Left forelimb (tissue), 1 donor: ENCODE measurements around the gene DENND4C.
"Not testable (repeated sequence)": the region's sequence is repeated elsewhere in the genome, so short reads cannot be mapped to it uniquely, and the experiment has no call there.

Source experiments
- DNase-seq: peaks from one replicate; pipeline ENCODE4 v3.0.0-alpha.2; 2018; ENCODE audit warnings: low spot score

The DENND4C gene

DNA sequence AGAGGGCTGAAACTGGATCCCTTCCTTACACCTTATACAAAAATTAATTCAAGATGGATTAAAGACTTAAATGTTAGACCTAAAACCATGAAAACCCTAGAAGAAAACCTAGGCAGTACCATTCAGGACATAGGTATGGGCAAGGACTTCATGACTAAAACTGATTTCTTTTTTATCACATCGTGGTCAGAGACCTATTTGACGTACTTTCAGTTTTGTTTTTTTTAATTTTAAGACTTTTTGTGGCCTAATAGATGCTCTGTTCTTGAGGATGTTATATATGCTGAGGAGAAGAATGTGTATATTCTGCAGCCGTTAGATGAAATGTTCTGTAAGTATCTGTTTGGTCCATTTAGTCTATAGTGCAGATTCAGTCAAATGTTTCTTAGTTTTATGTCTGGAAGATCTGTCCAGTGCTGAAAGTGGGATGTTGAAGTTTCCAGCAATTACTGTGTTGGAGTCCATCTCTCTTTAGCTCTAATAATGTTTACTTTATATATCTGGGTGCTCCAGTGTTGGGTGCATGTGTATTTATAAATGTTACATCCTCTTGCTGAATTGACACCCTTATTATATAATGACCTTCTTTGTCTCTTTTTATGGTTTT is 36.4 kb downstream of the DENND4C start:
- not testable (repeated sequence) for DNase-seq

GRCh38 chr9:19269582-19269981 is 39.1 kb downstream of the DENND4C start:
- DNase-seq, result no peak

- DNase-seq, result no peak
Observed at GRCh38 chr9:19270421-19270949, 40.0 kb downstream of the DENND4C start.

DNA sequence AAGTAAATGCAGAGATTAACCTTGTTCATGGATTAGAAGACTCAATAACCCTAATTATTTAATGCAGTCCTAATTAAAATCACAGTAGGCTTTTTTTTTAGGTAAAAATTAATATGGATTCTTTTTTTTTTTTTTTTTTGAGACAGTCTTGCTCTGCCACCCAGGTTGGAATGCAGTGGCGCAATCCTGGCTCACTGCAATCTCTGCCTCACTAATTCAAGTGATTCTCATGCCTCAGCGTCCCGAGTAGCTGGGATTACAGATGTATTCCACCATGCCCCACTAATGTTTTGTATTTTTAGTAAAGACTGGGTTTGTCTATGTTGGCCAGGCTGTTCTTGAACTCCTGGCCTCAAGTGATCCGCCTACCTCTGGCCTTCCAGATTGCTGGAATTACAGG is 40.6 kb downstream of the DENND4C start:
- DNase-seq, result no peak

GRCh38 chr9:19281801-19282200 is 51.3 kb downstream of the DENND4C start:
- no peak for DNase-seq

- DNase-seq, result no peak
Observed at GRCh38 chr9:19283072-19283710, 52.7 kb downstream of the DENND4C start.

- no peak for DNase-seq
Observed at GRCh38 chr9:19284729-19285128, 54.2 kb downstream of the DENND4C start.

DNA sequence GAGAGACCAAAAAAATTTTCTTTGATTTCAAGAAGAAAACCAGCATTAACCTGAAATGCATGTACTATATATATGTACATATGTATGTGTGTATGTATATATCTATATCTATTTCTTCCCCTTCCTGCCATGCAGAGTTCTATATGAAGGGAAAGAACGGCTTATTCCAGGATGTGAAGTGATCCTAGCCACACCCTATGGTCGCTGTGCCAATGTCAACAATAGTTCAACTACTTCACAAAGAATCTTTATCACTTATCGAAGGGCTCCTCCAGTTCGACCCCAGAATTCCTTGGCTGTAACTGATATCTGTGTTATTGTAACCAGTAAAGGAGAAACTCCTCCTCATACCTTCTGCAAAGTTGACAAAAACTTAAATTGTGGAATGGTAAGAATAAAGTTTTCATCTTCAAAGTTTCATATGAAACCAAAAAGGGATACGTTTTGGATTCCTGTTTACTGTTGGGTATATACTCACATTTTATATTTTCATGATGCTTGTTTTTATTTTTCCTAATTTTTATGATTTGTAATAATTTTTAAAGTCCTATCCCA is 56.2 kb downstream of the DENND4C start:
- no peak for DNase-seq

DNA sequence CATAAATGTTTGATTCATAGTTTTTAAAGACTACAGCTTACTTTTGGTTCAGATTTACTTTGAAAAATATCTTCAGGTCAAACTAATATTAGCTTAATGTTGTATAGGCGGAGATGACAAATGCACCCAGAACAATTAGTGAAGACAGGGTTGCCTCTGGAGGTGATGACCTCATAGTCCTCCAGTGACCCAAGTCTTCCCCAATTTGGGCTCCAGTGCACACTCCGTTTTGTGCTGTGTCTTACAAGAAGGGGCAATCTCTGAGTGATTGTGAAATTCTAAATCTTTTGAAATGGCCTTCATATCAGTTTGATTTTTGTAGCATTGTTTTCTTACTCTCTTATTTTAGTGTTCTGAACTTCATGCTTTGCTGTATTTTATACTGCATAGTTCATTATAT is 57.6 kb downstream of the DENND4C start:
- no peak for DNase-seq

DNA sequence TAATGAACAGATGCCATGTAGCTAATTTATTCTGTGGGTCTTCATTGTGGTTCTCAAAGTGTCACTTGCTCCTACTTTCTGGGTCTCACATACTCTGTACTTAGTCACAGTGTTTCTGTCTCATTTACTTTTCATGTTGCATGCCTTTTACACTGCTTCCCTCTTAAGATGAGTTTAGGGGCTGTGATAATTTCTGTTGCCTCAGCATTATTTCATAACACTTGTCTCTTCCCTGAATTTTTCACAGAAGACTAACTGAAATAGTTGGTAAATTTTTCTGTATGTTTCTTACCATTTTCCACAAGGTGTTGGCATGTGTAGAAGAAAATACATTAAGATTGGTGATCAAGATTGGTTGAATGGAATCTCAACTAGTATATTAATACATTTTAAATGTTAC is 59.6 kb downstream of the DENND4C start:
- no peak for DNase-seq

- DNase-seq, result no peak
Observed at GRCh38 chr9:19294219-19294618, 63.7 kb downstream of the DENND4C start.

- DNase-seq, result no peak
Observed at GRCh38 chr9:19298436-19299000, 68.0 kb downstream of the DENND4C start.

GRCh38 chr9:19303216-19303615 is 72.7 kb downstream of the DENND4C start:
- no peak for DNase-seq

- DNase-seq, result no peak
Observed at GRCh38 chr9:19306568-19306967, 76.1 kb downstream of the DENND4C start.

- DNase-seq, result no peak
Observed at GRCh38 chr9:19310246-19310645, 79.8 kb downstream of the DENND4C start.

DNA sequence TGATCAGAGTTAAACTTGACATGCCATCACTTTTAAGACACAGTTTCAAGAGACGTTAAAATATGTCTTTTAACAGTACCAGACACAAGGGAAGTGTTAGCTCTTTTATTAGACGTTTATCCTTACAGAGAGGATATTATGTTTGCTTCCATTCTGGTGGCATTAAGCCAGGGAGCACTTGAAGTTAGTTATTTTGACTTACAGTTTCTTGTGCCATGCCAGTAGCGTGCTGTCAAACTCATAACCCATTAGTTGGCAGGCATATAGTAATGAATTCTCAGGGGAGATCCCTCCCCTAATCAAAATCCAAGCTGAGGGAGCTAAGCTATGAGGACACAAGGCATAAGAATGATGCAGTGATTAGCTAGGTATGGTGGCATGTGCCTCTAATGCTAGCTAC is 83.1 kb downstream of the DENND4C start:
- no peak for DNase-seq

- DNase-seq, result no peak
Observed at GRCh38 chr9:19320495-19320894, 90.0 kb downstream of the DENND4C start.

DNA sequence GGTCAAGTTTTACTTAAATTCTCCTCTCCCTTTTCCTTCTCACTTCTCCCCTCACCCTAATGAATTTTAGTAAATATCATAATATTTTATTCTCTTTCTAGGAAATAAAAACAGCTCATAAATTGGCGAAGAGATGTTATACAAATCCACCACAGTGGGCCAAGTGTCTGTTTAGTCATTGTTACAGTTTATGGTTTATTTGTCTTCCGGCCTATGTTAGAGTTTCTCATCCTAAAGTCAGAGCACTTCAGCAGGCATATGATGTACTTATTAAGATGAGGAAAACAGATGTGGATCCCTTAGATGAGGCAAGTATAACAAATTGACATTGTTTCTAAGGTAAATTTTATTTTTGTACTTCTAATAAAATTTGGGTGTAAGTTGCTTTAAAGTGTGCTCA is 101.4 kb downstream of the DENND4C start:
- no peak for DNase-seq

DNA sequence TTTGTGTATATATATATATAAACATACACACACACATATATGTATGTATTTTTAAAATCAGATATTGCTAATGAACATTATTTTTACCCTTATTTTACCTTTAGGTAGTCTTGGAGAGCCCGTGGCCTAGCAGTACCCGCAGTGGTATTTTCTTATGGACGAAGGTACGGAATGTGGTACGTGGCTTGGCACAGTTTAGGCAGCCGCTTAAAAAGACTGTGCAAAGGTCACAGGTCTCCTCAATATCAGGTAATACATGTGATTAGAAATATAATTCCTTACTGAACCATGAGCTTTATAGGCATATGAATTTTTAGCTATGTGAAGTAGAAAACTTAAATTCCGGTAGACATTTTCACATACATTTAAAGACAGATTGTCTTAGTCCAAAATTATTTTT is 105.7 kb downstream of the DENND4C start:
- no peak for DNase-seq

GRCh38 chr9:19342947-19343346 is 112.5 kb downstream of the DENND4C start:
- DNase-seq, result no peak

GRCh38 chr9:19358701-19359100 is 128.2 kb downstream of the DENND4C start:
- no peak for DNase-seq

GRCh38 chr9:19369107-19369506 is 138.6 kb downstream of the DENND4C start:
- DNase-seq, result no peak

- no peak for DNase-seq
Observed at GRCh38 chr9:19371942-19372341, 141.4 kb downstream of the DENND4C start.
